ACC112 (cell line): Measurements from ENCODE around the gene CHL1.

ENCODE experiments used
- H2AFZ ChIP-seq: fragments of 200-600 bp; sonication (generic); one replicate; pipeline ENCODE4 v1.6.0; 2017; ENCODE audit warnings: antibody characterized with exemption, low read length; ENCODE audit not compliant: unreplicated experiment
- H3K27ac ChIP-seq: fragments of 200-600 bp; sonication (generic); 2 replicates; pipeline ENCODE4 v1.5.1; 2014; ENCODE audit warnings: low read depth, mild to moderate bottlenecking, antibody characterized with exemption, low read length, moderate library complexity
- H3K27me3 ChIP-seq: fragments of 200-600 bp; sonication (generic); 2 replicates; pipeline ENCODE4 v1.6.1; 2014; ENCODE audit warnings: mild to moderate bottlenecking, antibody characterized with exemption, low read length, moderate library complexity, mixed read lengths; ENCODE audit not compliant: insufficient read depth
- H3K36me3 ChIP-seq: fragments of 200-600 bp; sonication (generic); 2 replicates; pipeline ENCODE4 v1.6.1; 2016; ENCODE audit warnings: mild to moderate bottlenecking, antibody characterized with exemption, low read length, moderate library complexity, mixed read lengths; ENCODE audit not compliant: insufficient read depth
- H3K4me1 ChIP-seq: fragments of 200-600 bp; sonication (generic); one replicate; pipeline ENCODE4 v1.6.1; 2016; ENCODE audit warnings: low read length, mixed read lengths; ENCODE audit not compliant: insufficient read depth, unreplicated experiment, control insufficient read depth
- H3K4me3 ChIP-seq: fragments of 200-600 bp; sonication (generic); 2 replicates; pipeline ENCODE4 v1.5.1; 2014; ENCODE audit warnings: mild to moderate bottlenecking, low read depth, low read length
- H3K79me2 ChIP-seq: fragments of 200-600 bp; sonication (generic); one replicate; pipeline ENCODE4 v1.6.0; 2016; ENCODE audit warnings: low read length; ENCODE audit not compliant: control insufficient read depth, unreplicated experiment, insufficient read depth

Gene CHL1

GRCh38 chr3:280681-281080, 84.1 kb downstream of the CHL1 start:
- Histone ChIP-seq H2AFZ (no peak overlapping the region), H3K4me3 (no peak overlapping the region), H3K4me1 (no peaks in the 10 kb centered on the region), H3K27me3 (no peaks in the 10 kb centered on the region), H3K27ac (no peak overlapping the region), H3K36me3 (no peaks in the 10 kb centered on the region), H3K79me2 (no peaks in the 10 kb centered on the region)

DNA sequence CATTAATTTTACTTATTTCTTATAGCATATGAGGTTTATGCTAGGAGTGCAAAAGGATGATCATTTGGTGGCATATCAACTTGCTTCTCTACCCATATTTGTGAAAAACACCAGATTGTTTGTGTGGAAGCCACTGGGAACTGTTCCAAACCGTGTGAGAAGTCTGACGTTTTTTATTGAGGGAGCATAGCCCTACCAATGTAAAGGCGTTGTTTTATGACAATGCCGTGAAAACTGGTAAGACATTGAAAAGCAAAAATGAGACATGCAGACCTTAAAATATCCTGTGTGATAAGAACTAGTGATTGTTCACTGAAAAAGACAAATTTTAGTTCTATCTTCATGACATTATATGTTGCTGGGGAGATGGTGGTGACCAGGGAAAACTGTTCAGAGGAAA, 87.8 kb downstream of the CHL1 start:
- Histone ChIP-seq H3K4me3 (no peak overlapping the region), H3K36me3 (no peaks in the 10 kb centered on the region), H3K79me2 (no peaks in the 10 kb centered on the region), H3K27me3 (no peaks in the 10 kb centered on the region), H2AFZ (no peak overlapping the region), H3K4me1 (no peaks in the 10 kb centered on the region), H3K27ac (no peak overlapping the region)

DNA sequence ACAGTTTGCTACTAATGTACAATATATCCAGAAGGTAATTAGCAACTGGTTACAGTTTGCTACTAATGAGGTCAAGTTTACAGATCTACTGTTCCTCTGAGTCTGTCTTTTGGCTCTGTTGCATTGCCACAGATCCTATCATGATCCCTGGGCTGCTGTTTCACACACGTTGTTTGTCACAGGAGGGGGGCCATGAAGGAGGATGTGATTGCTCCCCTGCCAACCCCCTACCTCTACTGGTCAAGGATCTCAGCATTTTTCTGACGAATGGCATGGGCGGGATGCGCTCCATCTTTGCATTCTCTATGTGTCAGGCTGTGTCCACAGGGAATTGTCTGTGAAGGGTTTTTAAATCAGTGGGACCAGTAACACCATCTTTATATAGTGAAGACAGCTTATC, 91.9 kb downstream of the CHL1 start:
- Histone ChIP-seq H2AFZ (no peak overlapping the region), H3K79me2 (no peaks in the 10 kb centered on the region), H3K27me3 (no peaks in the 10 kb centered on the region)

GRCh38 chr3:291028-291427, 94.5 kb downstream of the CHL1 start:
- Histone ChIP-seq H3K36me3 (no peaks in the 10 kb centered on the region), H3K79me2 (no peaks in the 10 kb centered on the region), H3K27me3 (no peaks in the 10 kb centered on the region), H2AFZ (no peak overlapping the region), H3K4me1 (no peaks in the 10 kb centered on the region), H3K4me3 (no peak overlapping the region), H3K27ac (no peak overlapping the region)

More for the DNA sequence above, 91.9 kb downstream of the CHL1 start:
- H3K36me3 ChIP-seq, result no peaks in the 10 kb centered on the region
- no peak overlapping the region for H3K27ac ChIP-seq
- no peak overlapping the region for H3K4me3 ChIP-seq
- H3K4me1 ChIP-seq, result no peaks in the 10 kb centered on the region

DNA sequence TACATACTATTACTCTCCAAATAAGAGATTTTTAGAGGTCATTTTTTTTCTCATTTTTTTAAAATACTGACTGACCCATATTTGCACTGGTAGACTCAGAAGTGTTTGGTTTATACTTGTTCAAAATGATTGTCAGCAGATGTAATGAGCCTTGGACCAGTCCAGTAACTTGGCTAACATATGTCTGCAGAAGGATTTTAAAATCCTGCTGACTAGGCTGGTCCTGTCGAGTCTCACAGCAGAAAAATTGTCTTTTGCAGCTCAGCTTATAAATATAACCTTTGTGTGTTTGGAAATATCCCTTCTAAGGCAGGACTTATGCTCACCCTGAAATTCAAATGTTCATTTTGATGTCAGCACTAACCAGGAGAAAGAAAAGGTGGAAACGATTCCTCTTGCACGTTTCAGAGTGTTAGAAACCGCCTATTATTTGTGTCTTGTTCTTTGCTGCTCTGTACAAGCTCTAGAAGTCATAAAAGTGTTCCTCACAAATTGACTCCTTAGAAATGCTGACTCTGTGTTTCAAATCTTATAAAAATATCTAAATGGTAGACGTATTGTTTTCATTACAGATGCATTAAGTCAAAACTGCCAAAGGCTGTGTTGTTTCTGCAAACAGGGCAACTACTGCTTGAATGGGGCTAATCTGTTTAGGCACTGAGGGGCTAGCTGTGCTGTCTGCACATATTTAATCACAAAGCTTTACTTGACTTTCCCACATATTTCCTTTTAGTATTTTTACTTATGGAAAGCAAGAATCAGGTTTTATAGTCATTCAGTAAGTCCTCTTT, 95.3 kb downstream of the CHL1 start:
- H2AFZ ChIP-seq, result no peak overlapping the region
- no peaks in the 10 kb centered on the region for H3K79me2 ChIP-seq
- no peak overlapping the region for H3K27ac ChIP-seq
- no peaks in the 10 kb centered on the region for H3K27me3 ChIP-seq
- H3K4me1 ChIP-seq, result no peaks in the 10 kb centered on the region
- no peak overlapping the region for H3K4me3 ChIP-seq
- no peaks in the 10 kb centered on the region for H3K36me3 ChIP-seq

DNA sequence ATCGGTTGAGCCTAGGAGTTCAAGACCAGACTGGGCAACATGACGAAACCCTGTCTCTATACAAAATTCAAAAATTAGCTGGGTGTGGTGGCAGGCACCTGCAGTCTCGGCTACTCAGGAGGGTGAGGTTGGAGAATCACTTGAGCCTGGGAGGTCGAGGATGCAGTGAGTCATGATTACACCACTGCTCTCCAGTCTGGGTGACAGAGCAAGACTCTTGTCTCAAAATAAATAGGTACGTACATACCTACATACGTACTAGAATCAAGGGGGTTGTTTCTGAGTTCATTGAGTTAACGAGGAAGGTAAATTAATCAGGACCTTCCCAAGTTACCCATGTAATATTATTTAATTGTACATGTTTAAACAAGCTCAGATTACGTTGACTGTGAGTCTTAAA, 97.5 kb downstream of the CHL1 start:
- H3K27ac ChIP-seq, result no peak overlapping the region
- H3K4me1 ChIP-seq, result no peaks in the 10 kb centered on the region
- no peak overlapping the region for H2AFZ ChIP-seq

GRCh38 chr3:294581-294980, 98.0 kb downstream of the CHL1 start:
- Histone ChIP-seq H2AFZ (no peak overlapping the region), H3K4me3 (no peak overlapping the region), H3K4me1 (no peaks in the 10 kb centered on the region), H3K27ac (no peak overlapping the region), H3K27me3 (no peaks in the 10 kb centered on the region), H3K79me2 (no peaks in the 10 kb centered on the region), H3K36me3 (no peaks in the 10 kb centered on the region)

More for the DNA sequence above, 97.5 kb downstream of the CHL1 start:
- Histone ChIP-seq H3K36me3 (no peaks in the 10 kb centered on the region), H3K27me3 (no peaks in the 10 kb centered on the region), H3K79me2 (no peaks in the 10 kb centered on the region), H3K4me3 (no peak overlapping the region)

- no peaks in the 10 kb centered on the region for H3K4me1 ChIP-seq
- H3K79me2 ChIP-seq, result no peaks in the 10 kb centered on the region
- H2AFZ ChIP-seq, result no peak overlapping the region
- H3K27ac ChIP-seq, result no peak overlapping the region
- H3K27me3 ChIP-seq, result no peaks in the 10 kb centered on the region
- no peak overlapping the region for H3K4me3 ChIP-seq
- H3K36me3 ChIP-seq, result no peaks in the 10 kb centered on the region
These were observed 98.6 kb downstream of the CHL1 start for GRCh38 chr3:295166-295565.

DNA sequence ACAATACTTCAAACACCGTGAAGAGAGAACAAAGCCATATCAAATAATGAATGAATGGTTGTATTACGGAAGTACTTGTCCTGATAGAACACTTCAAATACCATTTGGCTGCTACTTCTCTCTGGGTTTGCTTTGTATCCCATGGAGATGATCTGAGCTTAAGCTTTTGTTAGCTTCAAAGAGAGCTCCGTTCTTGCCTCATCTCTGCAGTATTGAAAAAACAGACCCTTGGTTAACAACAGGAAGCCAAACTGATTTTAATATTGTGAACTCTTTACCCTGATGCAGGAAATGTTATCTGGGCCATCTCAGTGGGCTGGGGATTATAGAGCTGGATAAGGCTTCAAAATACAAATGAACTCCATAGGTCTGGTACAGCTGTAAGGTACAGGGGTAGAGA, 101.0 kb downstream of the CHL1 start:
- Histone ChIP-seq H3K4me3 (no peak overlapping the region), H3K79me2 (no peaks in the 10 kb centered on the region), H3K27ac (no peak overlapping the region), H3K36me3 (no peaks in the 10 kb centered on the region), H3K4me1 (no peaks in the 10 kb centered on the region), H2AFZ (no peak overlapping the region), H3K27me3 (no peaks in the 10 kb centered on the region)

DNA sequence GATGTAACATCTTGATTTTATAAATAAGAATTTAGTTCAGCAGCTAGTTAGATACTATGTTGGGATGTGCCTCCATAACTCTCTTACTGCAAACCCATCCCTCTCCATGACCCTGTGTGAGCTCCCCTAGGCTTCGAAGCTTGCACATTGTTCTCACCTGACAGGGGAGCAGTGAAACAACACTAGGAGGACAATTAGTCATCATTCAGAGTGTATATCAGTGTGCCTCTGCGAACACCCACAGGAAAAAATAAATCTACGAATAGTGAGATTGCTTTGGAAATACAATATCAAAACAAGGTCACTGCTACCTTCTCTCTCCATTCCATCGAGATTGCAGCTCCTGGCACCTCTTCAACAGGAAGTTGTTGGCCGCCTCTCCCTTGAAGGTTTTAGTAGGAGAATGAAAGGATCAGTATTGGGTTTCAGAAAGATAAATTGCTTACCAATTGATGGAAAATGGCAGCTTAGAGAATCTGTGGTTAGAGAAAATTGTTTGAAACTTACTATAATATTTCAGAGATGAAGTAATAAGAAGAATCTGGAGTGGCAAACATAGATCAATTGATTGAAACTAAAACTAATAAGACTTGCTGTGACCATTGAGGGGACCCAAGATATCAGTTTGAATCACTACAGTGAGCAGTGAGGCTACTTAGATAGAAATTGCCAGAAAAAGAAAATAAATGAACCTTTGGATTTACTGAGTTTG, 103.2 kb downstream of the CHL1 start:
- H3K36me3 ChIP-seq, result no peaks in the 10 kb centered on the region
- no peak overlapping the region for H2AFZ ChIP-seq

GRCh38 chr3:307182-307581, 110.6 kb downstream of the CHL1 start:
- no peak overlapping the region for H3K4me3 ChIP-seq
- H2AFZ ChIP-seq, result no peak overlapping the region
- H3K4me1 ChIP-seq, result no peaks in the 10 kb centered on the region
- no peaks in the 10 kb centered on the region for H3K36me3 ChIP-seq
- H3K27ac ChIP-seq, result no peak overlapping the region
- no peaks in the 10 kb centered on the region for H3K27me3 ChIP-seq
- H3K79me2 ChIP-seq, result no peaks in the 10 kb centered on the region

More for the DNA sequence above, 103.2 kb downstream of the CHL1 start:
- H3K27ac ChIP-seq, result no peak overlapping the region
- no peak overlapping the region for H3K4me3 ChIP-seq
- H3K27me3 ChIP-seq, result no peaks in the 10 kb centered on the region
- no peaks in the 10 kb centered on the region for H3K4me1 ChIP-seq
- no peaks in the 10 kb centered on the region for H3K79me2 ChIP-seq
